H9 (cell line): ENCODE measurements around the gene IQCC. TPM values are rescaled to one million over a fixed set of nuclear protein-coding genes. Genes with fewer than 3 reads are reported as not detected.

Experiments
- DNase-seq: peaks from one replicate; pipeline ENCODE4 v3.0.0-alpha.2; 2017
- H2AFZ ChIP-seq: one replicate; pipeline ENCODE4 v1.6.1; 2013; ENCODE audit warnings: mild to moderate bottlenecking, low read length, control low read depth, moderate library complexity
- H2AK5ac ChIP-seq: 2 replicates; pipeline ENCODE4 v1.6.1; 2013; ENCODE audit warnings: low read length, control low read depth, mixed read lengths; ENCODE audit not compliant: insufficient read length
- H2BK120ac ChIP-seq: one replicate; pipeline ENCODE4 v1.6.1; 2013; ENCODE audit warnings: low read depth, mild to moderate bottlenecking, low read length, control low read depth, inconsistent platforms; ENCODE audit not compliant: poor library complexity, severe bottlenecking
- H2BK12ac ChIP-seq: 2 replicates; pipeline ENCODE4 v1.6.1; 2013; ENCODE audit warnings: low read length, control low read depth, mixed read lengths, low read depth; ENCODE audit not compliant: insufficient read length
- H2BK15ac ChIP-seq: 2 replicates; pipeline ENCODE4 v1.6.1; 2013; ENCODE audit warnings: low read depth, low read length, control low read depth
- H2BK20ac ChIP-seq: one replicate; pipeline ENCODE4 v1.6.1; 2013; ENCODE audit warnings: low read depth, mild to moderate bottlenecking, low read length, control low read depth, inconsistent platforms; ENCODE audit not compliant: poor library complexity, severe bottlenecking
- H2BK5ac ChIP-seq: 2 replicates; pipeline ENCODE4 v1.6.1; 2013; ENCODE audit warnings: low read length, control low read depth, mixed read lengths; ENCODE audit not compliant: insufficient read length
- H3K14ac ChIP-seq: 2 replicates; pipeline ENCODE4 v1.6.1; 2013; ENCODE audit warnings: low read length, control low read depth; ENCODE audit not compliant: insufficient read depth
- H3K18ac ChIP-seq: 2 replicates; pipeline ENCODE4 v1.6.1; 2013; ENCODE audit warnings: low read depth, mild to moderate bottlenecking, mixed read lengths, low read length, control low read depth; ENCODE audit not compliant: insufficient read length
- H3K23ac ChIP-seq: 2 replicates; pipeline ENCODE4 v1.6.1; 2013; ENCODE audit warnings: low read length, control low read depth, mixed read lengths, low read depth; ENCODE audit not compliant: insufficient read length
- H3K23me2 ChIP-seq: 2 replicates; pipeline ENCODE4 v1.6.1; 2013; ENCODE audit warnings: low read depth, mild to moderate bottlenecking, mixed read lengths, low read length, control low read depth; ENCODE audit not compliant: insufficient read length, poor library complexity, severe bottlenecking
- H3K27ac ChIP-seq: 2 replicates; pipeline ENCODE4 v1.5.1; 2013; ENCODE audit warnings: low read length, control low read depth, mixed read lengths, low read depth; ENCODE audit not compliant: insufficient read length
- H3K27me3 ChIP-seq: 2 replicates; pipeline ENCODE4 v1.6.1; 2013; ENCODE audit warnings: low read length, control low read depth, inconsistent platforms; ENCODE audit not compliant: insufficient read depth
- H3K4ac ChIP-seq: 2 replicates; pipeline ENCODE4 v1.6.1; 2013; ENCODE audit warnings: low read depth, mild to moderate bottlenecking, control low read depth, inconsistent platforms, low read length, moderate library complexity
- H3K4me1 ChIP-seq: 2 replicates; pipeline ENCODE4 v1.6.1; 2013; ENCODE audit warnings: low read length, control low read depth, inconsistent platforms; ENCODE audit not compliant: insufficient read depth
- H3K4me2 ChIP-seq: 2 replicates; pipeline ENCODE4 v1.6.1; 2013; ENCODE audit warnings: low read length, control low read depth, mixed read lengths; ENCODE audit not compliant: insufficient read length, insufficient read depth
- H3K56ac ChIP-seq: 2 replicates; pipeline ENCODE4 v1.6.1; 2013; ENCODE audit warnings: low read depth, mild to moderate bottlenecking, mixed read lengths, low read length, control low read depth; ENCODE audit not compliant: insufficient read length
- H3K79me1 ChIP-seq: 2 replicates; pipeline ENCODE4 v1.6.1; 2013; ENCODE audit warnings: low read depth, mild to moderate bottlenecking, moderate library complexity, low read length, control low read depth, inconsistent platforms; ENCODE audit not compliant: insufficient read depth, poor library complexity, severe bottlenecking
- H3K79me2 ChIP-seq: 2 replicates; pipeline ENCODE4 v1.6.1; 2013; ENCODE audit warnings: low read length, control low read depth, inconsistent platforms; ENCODE audit not compliant: insufficient read depth
- H3K9ac ChIP-seq: 2 replicates; pipeline ENCODE4 v1.6.1; 2013; ENCODE audit warnings: low read length, control low read depth, mixed read lengths; ENCODE audit not compliant: insufficient read length; ENCODE audit errors: extremely low read depth
- H3K9me3 ChIP-seq: one replicate; pipeline ENCODE4 v1.6.1; 2013; ENCODE audit warnings: low read depth, low read length, inconsistent platforms; ENCODE audit not compliant: control insufficient read depth
- H3T11ph ChIP-seq: one replicate; pipeline ENCODE4 v1.6.1; 2013; ENCODE audit warnings: mild to moderate bottlenecking, low read length, control low read depth, inconsistent platforms
- H4K20me1 ChIP-seq: one replicate; pipeline ENCODE4 v1.6.1; 2013; ENCODE audit not compliant: control insufficient read depth, insufficient read length, insufficient read depth
- H4K5ac ChIP-seq: 2 replicates; pipeline ENCODE4 v1.6.1; 2013; ENCODE audit warnings: low read depth, mild to moderate bottlenecking, mixed read lengths, low read length, control low read depth; ENCODE audit not compliant: insufficient read length
- H4K8ac ChIP-seq: replicated peaks from 2 replicates; pipeline ENCODE4 v1.6.1; 2013; ENCODE audit warnings: low read length, control low read depth, mixed read lengths, low read depth; ENCODE audit not compliant: insufficient read length
- H4K91ac ChIP-seq: 2 replicates; pipeline ENCODE4 v1.6.1; 2013; ENCODE audit warnings: low read depth, mild to moderate bottlenecking, moderate library complexity, mixed read lengths, low read length, control low read depth; ENCODE audit not compliant: insufficient read length
- H3K27ac Mint-ChIP-seq, 3 experiments: 2 replicates in 2 of 3; 3 replicates in 1 of 3; pipeline ENCODE4 v1.8.0; 2020 to 2021; ENCODE audit warnings: mixed read lengths in 3 of 3, mild to moderate bottlenecking in 1 of 3, moderate library complexity in 1 of 3
- H3K27me3 Mint-ChIP-seq: 2 replicates; pipeline ENCODE4 v1.8.0; 2021; ENCODE audit warnings: low read depth, mild to moderate bottlenecking, moderate library complexity, mixed read lengths
- H3K36me3 Mint-ChIP-seq, 3 experiments: 2 replicates in 2 of 3; 3 replicates in 1 of 3; pipeline ENCODE4 v1.8.0; 2020 to 2021; ENCODE audit warnings: low read depth in 3 of 3, mixed read lengths in 3 of 3; ENCODE audit not compliant: insufficient read depth in 1 of 3
- H3K4me1 Mint-ChIP-seq, 2 experiments: 2 replicates each; pipeline ENCODE4 v1.8.0; 2020; ENCODE audit warnings: mixed read lengths in 2 of 2
- H3K4me3 Mint-ChIP-seq, 2 experiments: 2 replicates in 1 of 2; 3 replicates in 1 of 2; pipeline ENCODE4 v1.8.0; 2020 to 2021; ENCODE audit warnings: mild to moderate bottlenecking in 2 of 2, mixed read lengths in 2 of 2, moderate library complexity in 1 of 2
- H3K9me3 Mint-ChIP-seq, 2 experiments: 2 replicates in 1 of 2; 3 replicates in 1 of 2; pipeline ENCODE4 v1.8.0; 2020; ENCODE audit warnings: mild to moderate bottlenecking in 2 of 2, mixed read lengths in 2 of 2, moderate library complexity in 1 of 2
- CTCF ChIP-seq: fragments of 200-600 bp; sonication (generic); conservative IDR thresholded peaks from 3 replicates; pipeline ENCODE4 v1.8.0; 2021; ENCODE audit warnings: antibody characterized with exemption, mild to moderate bottlenecking
- WGBS: extraction: QIAGEN DNeasy Blood & Tissue Kit; methylation state at CpG from one replicate; pipeline ENCODE4 v1.1.7; 2013; ENCODE audit warnings: missing lambda C conversion rate, low lambda C conversion rate, mixed read lengths; ENCODE audit not compliant: insufficient read length; ENCODE audit errors: extremely low coverage; 5-methylcytosine and 5-hydroxymethylcytosine counted together
- total RNA-seq: library from RNA; stranded (reverse); gene quantifications from 2 replicates; pipeline ENCODE4 v1.2.1, GENCODE V29; 2021

The IQCC gene
- total RNA-seq, 1 experiment from 2014 or later, result 5.3 TPM

DNA sequence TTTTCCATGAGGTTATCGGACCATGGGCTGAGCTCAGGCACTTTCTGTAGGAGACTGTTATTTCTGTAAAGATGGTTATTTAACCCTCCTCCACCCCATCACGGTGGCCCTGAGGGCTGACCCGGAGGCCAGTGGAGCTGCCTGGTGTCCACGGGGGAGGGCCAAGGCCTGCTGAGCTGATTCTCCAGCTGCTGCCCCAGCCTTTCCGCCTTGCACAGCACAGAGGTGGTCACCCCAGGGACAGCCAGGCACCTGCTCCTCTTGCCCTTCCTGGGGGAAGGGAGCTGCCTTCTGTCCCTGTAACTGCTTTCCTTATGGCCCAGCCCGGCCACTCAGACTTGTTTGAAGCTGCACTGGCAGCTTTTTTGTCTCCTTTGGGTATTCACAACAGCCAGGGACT, 7.6 kb upstream of the IQCC start:
- no peak overlapping the region for H2BK120ac ChIP-seq
- Mint-ChIP-seq H3K36me3 (peaks cover 30 to 56% (median 51%) of the 10 kb centered on the region in 3 experiments; a peak in 6 of 7 replicates), H3K9me3 (no peaks in the 10 kb centered on the region), H3K27me3 (no peaks in the 10 kb centered on the region; the same call in none of the 2 replicates), H3K4me1 (peaks cover 36 to 37% of the 10 kb centered on the region in 2 experiments), H3K4me3 (no peak overlapping the region), H3K27ac (no peak overlapping the region; a peak in 3 of 7 replicates)
- H3K27ac ChIP-seq, result no peak overlapping the region
- H3K18ac ChIP-seq, result no peak overlapping the region
- H4K8ac ChIP-seq, result no peak overlapping the region
- H3K9me3 ChIP-seq, result no peaks in the 10 kb centered on the region
- no peak overlapping the region for H4K5ac ChIP-seq
- H3K4me1 ChIP-seq, result no peaks in the 10 kb centered on the region; the same call in 1 of the 2 replicates
- no peaks in the 10 kb centered on the region for H3K79me1 ChIP-seq
- H3K27me3 ChIP-seq, result no peaks in the 10 kb centered on the region
- no peak overlapping the region for H2AFZ ChIP-seq
- WGBS, result no CpG with 5 or more reads among the region's 6 CpGs
- H2BK12ac ChIP-seq, result no peak overlapping the region
- H3K23me2 ChIP-seq, result peaks cover 3% of the 10 kb centered on the region
- no peak overlapping the region for H3K56ac ChIP-seq
- no peaks in the 10 kb centered on the region for H4K20me1 ChIP-seq
- no peak overlapping the region for H3K9ac ChIP-seq
- H3K23ac ChIP-seq, result no peak overlapping the region
- no peak overlapping the region for H2AK5ac ChIP-seq
- no peak overlapping the region for H2BK5ac ChIP-seq
- no peak for DNase-seq
- H4K91ac ChIP-seq, result no peak overlapping the region
- TF ChIP-seq CTCF, result no peak
- no peak overlapping the region for H3K4me2 ChIP-seq
- H2BK20ac ChIP-seq, result no peak overlapping the region
- no peak overlapping the region for H3T11ph ChIP-seq
- no peaks in the 10 kb centered on the region for H3K79me2 ChIP-seq
- no peak overlapping the region for H2BK15ac ChIP-seq
- no peak overlapping the region for H3K14ac ChIP-seq
- no peak overlapping the region for H3K4ac ChIP-seq
